NT2/D1 (cell line): Measurements from ENCODE around the gene PLEKHG7.

Source experiments
- SUZ12 ChIP-seq: IDR thresholded peaks from 2 replicates; pipeline ENCODE4 v1.6.1; 2011; ENCODE audit not compliant: insufficient read length, insufficient read depth; ENCODE audit errors: extremely low read depth
- YY1 ChIP-seq: IDR thresholded peaks from 2 replicates; pipeline ENCODE4 v1.6.1; 2011; ENCODE audit not compliant: insufficient read length, insufficient read depth
- ZNF274 ChIP-seq: IDR thresholded peaks from 2 replicates; pipeline ENCODE4 v1.6.1; 2011; ENCODE audit warnings: mild to moderate bottlenecking, low read depth, low read length

- TF ChIP-seq YY1 (no peak), SUZ12 (no peak), ZNF274 (no peak)
Measured at GRCh38 chr12:92771001-92771400, 68.2 kb downstream of the PLEKHG7 start.
